Ovary (tissue), 3 donors: ENCODE results near the gene RGS7.
"Not testable (repeated sequence)": the region's sequence is repeated elsewhere in the genome, so short reads cannot be mapped to it uniquely, and the experiment has no call there.

Source experiments
- EP300 ChIP-seq: sonication (generic); formaldehyde crosslinking; IDR thresholded peaks from one replicate; pipeline ENCODE4 v1.6.1; 2017; ENCODE audit warnings: antibody characterized with exemption
- POLR2A ChIP-seq: fragments of 450-650 bp; IDR thresholded peaks from one replicate; pipeline ENCODE4 v1.6.1; 2017; ENCODE audit warnings: antibody characterized with exemption, mild to moderate bottlenecking, moderate library complexity
- TF ChIP-seq, protein P1 (sequence below), 3 donors: fragments of 450-650 bp in 2 of 3; fragments of 200-600 bp in 1 of 3; IDR thresholded peaks; one replicate each; pipeline versions ENCODE4 v1.5.1 to v1.8.0; 2016 to 2022; ENCODE audit warnings: antibody characterized with exemption in 3 of 3, mild to moderate bottlenecking in 1 of 3
- donor health status: DM: no; HTN: no; CAD: no.

DNA sequence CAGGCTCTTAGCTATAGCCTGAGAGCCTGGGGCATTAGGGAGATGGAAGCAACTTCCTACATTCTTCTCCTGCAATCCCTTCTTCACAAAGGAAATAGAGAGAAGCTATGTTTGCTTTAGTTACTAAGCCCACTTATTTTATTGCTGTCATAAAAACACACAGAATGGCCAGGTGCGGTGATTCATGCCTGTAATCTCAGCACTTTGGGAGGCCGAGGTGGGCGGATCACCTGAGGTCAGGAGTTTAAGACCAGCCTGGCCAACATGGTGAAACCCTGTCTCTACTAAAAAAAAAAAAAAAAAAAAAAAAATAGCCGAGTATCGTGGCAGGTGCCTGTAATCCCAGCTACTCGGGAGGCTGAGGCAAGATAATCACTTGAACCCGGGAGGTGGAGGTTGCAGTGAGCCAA is 573.3 kb downstream of the RGS7 start:
- not testable (repeated sequence) for TF ChIP-seq POLR2A, EP300
- TF ChIP-seq, protein P1, sequence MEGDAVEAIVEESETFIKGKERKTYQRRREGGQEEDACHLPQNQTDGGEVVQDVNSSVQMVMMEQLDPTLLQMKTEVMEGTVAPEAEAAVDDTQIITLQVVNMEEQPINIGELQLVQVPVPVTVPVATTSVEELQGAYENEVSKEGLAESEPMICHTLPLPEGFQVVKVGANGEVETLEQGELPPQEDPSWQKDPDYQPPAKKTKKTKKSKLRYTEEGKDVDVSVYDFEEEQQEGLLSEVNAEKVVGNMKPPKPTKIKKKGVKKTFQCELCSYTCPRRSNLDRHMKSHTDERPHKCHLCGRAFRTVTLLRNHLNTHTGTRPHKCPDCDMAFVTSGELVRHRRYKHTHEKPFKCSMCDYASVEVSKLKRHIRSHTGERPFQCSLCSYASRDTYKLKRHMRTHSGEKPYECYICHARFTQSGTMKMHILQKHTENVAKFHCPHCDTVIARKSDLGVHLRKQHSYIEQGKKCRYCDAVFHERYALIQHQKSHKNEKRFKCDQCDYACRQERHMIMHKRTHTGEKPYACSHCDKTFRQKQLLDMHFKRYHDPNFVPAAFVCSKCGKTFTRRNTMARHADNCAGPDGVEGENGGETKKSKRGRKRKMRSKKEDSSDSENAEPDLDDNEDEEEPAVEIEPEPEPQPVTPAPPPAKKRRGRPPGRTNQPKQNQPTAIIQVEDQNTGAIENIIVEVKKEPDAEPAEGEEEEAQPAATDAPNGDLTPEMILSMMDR (IDR thresholded peaks at IDR 0.05), result not testable (repeated sequence)
